Measurements from ENCODE around the gene PDZD4.

Gene PDZD4

DNA sequence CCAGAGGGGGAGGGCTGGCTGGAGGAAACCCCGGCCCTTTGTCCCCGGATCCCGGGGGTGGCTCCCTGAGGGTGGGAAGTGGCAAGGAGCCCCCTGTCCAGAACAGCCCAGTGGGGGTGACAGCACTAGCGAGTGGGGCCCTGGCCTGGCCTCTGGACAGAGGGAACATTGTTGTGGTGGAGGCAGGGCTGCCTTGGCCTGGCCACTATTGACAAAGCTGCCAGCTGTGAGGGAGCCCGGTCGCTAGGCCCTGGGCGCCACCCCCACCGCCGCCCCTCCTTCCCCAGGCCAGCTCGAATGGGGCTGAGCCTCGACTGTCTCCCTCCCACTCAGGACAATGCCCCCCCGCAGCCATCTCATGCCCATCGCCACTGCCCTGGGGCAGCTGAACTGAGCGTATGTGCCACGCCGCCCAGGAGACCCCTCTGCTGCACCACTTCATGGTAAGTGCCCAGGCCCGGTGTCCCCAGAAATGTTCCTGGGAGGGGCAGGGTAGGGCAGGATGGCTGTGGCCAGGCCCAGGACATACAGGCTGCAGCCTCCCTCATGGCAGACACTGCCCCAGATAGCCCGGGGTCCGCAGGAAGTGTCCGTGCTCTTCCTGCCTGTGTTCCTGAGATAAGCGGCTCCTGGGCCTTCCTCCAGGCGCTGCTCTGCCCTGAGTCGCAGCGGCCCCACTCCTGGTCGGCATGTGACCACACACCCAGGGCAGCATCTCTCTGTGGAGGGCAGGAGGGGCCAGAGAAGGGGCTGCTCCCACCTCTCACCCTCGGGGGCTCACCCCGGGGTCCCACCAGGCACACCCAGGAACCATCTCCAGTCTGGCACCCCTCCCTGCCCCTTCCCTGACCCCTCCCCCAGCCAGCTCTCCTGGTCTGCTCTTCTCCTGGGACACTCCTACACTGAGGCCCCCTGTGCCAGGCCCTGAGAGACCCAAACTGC, 64.9 kb downstream of the PDZD4 start:
- Histone ChIP-seq H3K4me3 (ENCODE audit: severe bottlenecking) (peak overlapping the region; percentile 31), H3K9me3 (ENCODE audit: severe bottlenecking) (no peaks in the 10 kb centered on the region), H3K4me1 (ENCODE audit: insufficient read depth, poor library complexity, severe bottlenecking) (no peaks in the 10 kb centered on the region), H3K27me3 (ENCODE audit: insufficient read depth, poor library complexity, severe bottlenecking) (no peaks in the 10 kb centered on the region), H3K36me3 (ENCODE audit: low read depth) (no peaks in the 10 kb centered on the region), H3K27ac (ENCODE audit: poor library complexity, severe bottlenecking) (peak overlapping the region; percentile 75)
- TF ChIP-seq, protein P1, sequence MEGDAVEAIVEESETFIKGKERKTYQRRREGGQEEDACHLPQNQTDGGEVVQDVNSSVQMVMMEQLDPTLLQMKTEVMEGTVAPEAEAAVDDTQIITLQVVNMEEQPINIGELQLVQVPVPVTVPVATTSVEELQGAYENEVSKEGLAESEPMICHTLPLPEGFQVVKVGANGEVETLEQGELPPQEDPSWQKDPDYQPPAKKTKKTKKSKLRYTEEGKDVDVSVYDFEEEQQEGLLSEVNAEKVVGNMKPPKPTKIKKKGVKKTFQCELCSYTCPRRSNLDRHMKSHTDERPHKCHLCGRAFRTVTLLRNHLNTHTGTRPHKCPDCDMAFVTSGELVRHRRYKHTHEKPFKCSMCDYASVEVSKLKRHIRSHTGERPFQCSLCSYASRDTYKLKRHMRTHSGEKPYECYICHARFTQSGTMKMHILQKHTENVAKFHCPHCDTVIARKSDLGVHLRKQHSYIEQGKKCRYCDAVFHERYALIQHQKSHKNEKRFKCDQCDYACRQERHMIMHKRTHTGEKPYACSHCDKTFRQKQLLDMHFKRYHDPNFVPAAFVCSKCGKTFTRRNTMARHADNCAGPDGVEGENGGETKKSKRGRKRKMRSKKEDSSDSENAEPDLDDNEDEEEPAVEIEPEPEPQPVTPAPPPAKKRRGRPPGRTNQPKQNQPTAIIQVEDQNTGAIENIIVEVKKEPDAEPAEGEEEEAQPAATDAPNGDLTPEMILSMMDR (IDR thresholded peaks at IDR 0.05; ENCODE audit: poor library complexity, severe bottlenecking): no peak
- ATAC-seq (ENCODE audit: low read depth): peak; percentile 23
- peak; percentile 33 for DNase-seq (ENCODE audit: low spot score)

- Histone ChIP-seq H3K9me3 (ENCODE audit: severe bottlenecking) (no peaks in the 10 kb centered on the region), H3K36me3 (ENCODE audit: low read depth) (no peaks in the 10 kb centered on the region), H3K4me3 (ENCODE audit: severe bottlenecking) (peak overlapping the region; percentile 31), H3K27ac (ENCODE audit: poor library complexity, severe bottlenecking) (peak overlapping the region; percentile 75), H3K27me3 (ENCODE audit: insufficient read depth, poor library complexity, severe bottlenecking) (no peaks in the 10 kb centered on the region), H3K4me1 (ENCODE audit: insufficient read depth, poor library complexity, severe bottlenecking) (no peaks in the 10 kb centered on the region)
- no peak for ATAC-seq (ENCODE audit: low read depth)
- DNase-seq (ENCODE audit: low spot score): no peak
- TF ChIP-seq, protein P1 (IDR thresholded peaks at IDR 0.05; ENCODE audit: poor library complexity, severe bottlenecking): no peak
Measured at GRCh38 chrX:153764786-153765137, 65.6 kb downstream of the PDZD4 start.

- no peaks in the 10 kb centered on the region for H3K9me3 ChIP-seq (ENCODE audit: severe bottlenecking)
- TF ChIP-seq, protein P1 (IDR thresholded peaks at IDR 0.05; ENCODE audit: poor library complexity, severe bottlenecking): peak; percentile 82
- DNase-seq (ENCODE audit: low spot score) (peak; percentile 87), ATAC-seq (ENCODE audit: low read depth) (peak; percentile 83)
- peak within 1 kb of the TSS; percentile 75 for H3K27ac ChIP-seq (ENCODE audit: poor library complexity, severe bottlenecking)
- H3K36me3 ChIP-seq (ENCODE audit: low read depth): no peaks in the 10 kb centered on the region
- no peaks in the 10 kb centered on the region for H3K4me1 ChIP-seq (ENCODE audit: insufficient read depth, poor library complexity, severe bottlenecking)
- no peaks in the 10 kb centered on the region for H3K27me3 ChIP-seq (ENCODE audit: insufficient read depth, poor library complexity, severe bottlenecking)
- H3K4me3 ChIP-seq (ENCODE audit: severe bottlenecking): peak within 1 kb of the TSS; percentile 31
Measured at GRCh38 chrX:153763989-153764755, 66.2 kb downstream of the PDZD4 start, which contains the start of gene PLXNB3. PLXNB3 (plus strand) TSS chrX:153764249; CDS start chrX:153765536, 1,287 bp downstream.

DNA sequence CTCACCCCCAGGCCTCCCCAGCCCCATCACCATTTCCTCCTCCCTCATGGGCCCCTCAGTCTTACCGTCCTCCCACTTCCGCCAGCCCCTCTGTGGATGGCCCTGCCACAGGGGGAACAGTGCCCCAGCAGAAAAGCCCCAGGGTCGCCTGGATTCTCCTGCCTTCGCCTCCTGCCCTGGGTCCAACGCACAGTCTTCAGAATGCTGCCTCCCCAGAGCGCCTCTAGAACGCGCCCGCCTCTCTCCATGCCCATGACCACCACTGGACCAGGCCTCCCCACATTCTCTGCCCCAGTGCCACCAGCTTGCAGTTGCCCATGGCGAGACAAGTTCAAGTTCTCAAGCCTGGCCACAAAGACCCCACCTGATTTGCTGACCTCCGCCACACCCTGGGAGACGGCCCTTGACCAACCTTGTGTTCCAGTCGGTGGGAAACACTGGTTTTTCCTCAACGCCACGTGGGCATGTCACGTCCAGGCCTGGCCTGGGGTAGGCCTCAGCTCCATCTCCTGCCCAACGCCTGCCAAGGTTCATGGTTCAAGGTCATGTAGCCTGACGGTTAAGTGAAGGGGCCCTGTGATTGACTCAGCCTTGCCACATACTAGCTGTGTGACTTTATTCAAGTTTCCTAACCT, 66.9 kb downstream of the PDZD4 start:
- no peak overlapping the region for H3K27ac ChIP-seq (ENCODE audit: poor library complexity, severe bottlenecking)
- H3K4me1 ChIP-seq (ENCODE audit: insufficient read depth, poor library complexity, severe bottlenecking): no peaks in the 10 kb centered on the region
- TF ChIP-seq, protein P1 (IDR thresholded peaks at IDR 0.05; ENCODE audit: poor library complexity, severe bottlenecking): no peak
- no peaks in the 10 kb centered on the region for H3K9me3 ChIP-seq (ENCODE audit: severe bottlenecking)
- ATAC-seq (ENCODE audit: low read depth): no peak
- H3K27me3 ChIP-seq (ENCODE audit: insufficient read depth, poor library complexity, severe bottlenecking): no peaks in the 10 kb centered on the region
- DNase-seq (ENCODE audit: low spot score): no peak
- no peaks in the 10 kb centered on the region for H3K36me3 ChIP-seq (ENCODE audit: low read depth)
- no peak overlapping the region for H3K4me3 ChIP-seq (ENCODE audit: severe bottlenecking)

Measured in RWPE2 (cell line).